ENCODE measurements around the gene CRY2. TPM values are rescaled to one million over a fixed set of nuclear protein-coding genes. Genes with fewer than 3 reads are reported as not detected.

The CRY2 gene
- total RNA-seq, 4 donors from 2014 or later = 36.4 to 85.9 (median 37.9) TPM

- peaks cover 0 to 7% of the 10 kb centered on the region in 2 donors for H3K36me3 ChIP-seq
- H3K27me3 ChIP-seq = peaks cover 27 to 30% (median 27%) of the 10 kb centered on the region in 3 donors
- ATAC-seq = no peak
- H3K4me1 ChIP-seq = peaks cover 18 to 20% of the 10 kb centered on the region in 2 donors
- intact Hi-C loops (cut with DNase I; ENCODE audit: low total_unique reads) = loop anchor here (2.0 to 5.0 kb wide), 2 partner anchors 58 to 1723 kb away; partner anchors contain the start of gene MTCH2
- in situ Hi-C loops (cut with MboI; ENCODE audit: low sequenced_read_pairs in 4 of 4) = loop anchor here in 2 of 4 donors (5.0 to 10.0 kb wide), 2 partner anchors 73 to 75 kb away; partner anchors contain the start of gene CRY2 (in 2 of the 2)
- no peak for DNase-seq
- no peak overlapping the region for H3K4me3 ChIP-seq
- TF ChIP-seq, protein P1, sequence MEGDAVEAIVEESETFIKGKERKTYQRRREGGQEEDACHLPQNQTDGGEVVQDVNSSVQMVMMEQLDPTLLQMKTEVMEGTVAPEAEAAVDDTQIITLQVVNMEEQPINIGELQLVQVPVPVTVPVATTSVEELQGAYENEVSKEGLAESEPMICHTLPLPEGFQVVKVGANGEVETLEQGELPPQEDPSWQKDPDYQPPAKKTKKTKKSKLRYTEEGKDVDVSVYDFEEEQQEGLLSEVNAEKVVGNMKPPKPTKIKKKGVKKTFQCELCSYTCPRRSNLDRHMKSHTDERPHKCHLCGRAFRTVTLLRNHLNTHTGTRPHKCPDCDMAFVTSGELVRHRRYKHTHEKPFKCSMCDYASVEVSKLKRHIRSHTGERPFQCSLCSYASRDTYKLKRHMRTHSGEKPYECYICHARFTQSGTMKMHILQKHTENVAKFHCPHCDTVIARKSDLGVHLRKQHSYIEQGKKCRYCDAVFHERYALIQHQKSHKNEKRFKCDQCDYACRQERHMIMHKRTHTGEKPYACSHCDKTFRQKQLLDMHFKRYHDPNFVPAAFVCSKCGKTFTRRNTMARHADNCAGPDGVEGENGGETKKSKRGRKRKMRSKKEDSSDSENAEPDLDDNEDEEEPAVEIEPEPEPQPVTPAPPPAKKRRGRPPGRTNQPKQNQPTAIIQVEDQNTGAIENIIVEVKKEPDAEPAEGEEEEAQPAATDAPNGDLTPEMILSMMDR (IDR thresholded peaks at IDR 0.05 in 4 of 5, conservative IDR thresholded peaks at IDR 0.05 in 1 of 5) = no peak
- no peak for TF ChIP-seq POLR2A (IDR thresholded peaks at IDR 0.05)
- H3K9me3 ChIP-seq = no peaks in the 10 kb centered on the region
- H3K27ac ChIP-seq = peak overlapping the region in 2 of 4 donors; percentile 13 to 20
These were observed 72.7 kb downstream of the CRY2 start for GRCh38 chr11:45919806-45920530.

DNA sequence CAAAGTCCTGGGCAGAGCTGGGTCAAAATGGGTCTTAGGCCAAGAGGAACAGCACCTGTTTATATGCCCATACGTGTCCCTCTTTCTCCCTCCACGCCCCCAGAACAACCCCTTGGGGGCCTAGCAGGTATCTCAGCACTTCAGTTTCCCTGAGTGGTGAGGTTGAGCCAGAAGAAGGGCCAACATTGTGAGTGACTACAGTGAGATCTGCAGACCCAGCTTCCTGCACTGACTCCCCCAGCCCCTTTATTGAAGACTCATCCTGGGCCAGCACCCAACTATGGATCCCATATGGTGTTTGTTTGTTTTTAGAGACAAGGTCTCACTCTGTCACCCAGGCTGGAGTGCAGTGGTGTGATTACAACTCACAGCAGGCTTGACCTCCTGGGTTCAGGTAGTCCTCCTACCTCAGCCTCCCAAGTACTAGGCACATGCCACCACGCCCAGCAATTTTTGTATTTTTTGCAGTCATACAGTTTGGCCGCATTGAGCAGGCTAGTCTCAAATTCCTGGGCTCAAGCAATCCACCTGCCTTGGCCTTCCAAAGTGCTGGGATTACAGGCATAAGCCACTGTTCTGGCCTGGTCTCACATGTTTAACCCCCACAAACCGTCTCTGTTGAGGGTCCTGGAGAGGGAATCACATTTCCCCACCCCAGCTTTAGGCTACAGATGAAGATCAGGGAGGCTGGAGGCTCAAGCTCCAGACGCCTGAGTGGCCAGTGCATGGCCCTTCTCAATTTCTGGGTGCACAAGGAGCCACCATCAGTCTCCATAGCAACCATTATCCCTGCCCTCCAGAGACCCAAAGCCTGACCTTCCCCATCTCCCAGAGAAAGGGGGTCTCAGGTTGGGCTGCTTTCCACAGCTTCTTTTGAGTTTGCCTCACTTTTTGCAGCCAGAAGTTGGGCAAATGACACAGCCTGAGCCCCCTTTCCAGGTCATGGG is 73.5 kb downstream of the CRY2 start:
- intact Hi-C loops (cut with DNase I; ENCODE audit: low total_unique reads) = no loop called here
- Histone ChIP-seq H3K36me3 (no peaks in the 10 kb centered on the region), H3K27me3 (peaks cover 27 to 34% (median 31%) of the 10 kb centered on the region in 3 donors), H3K4me1 (peaks cover 18 to 20% of the 10 kb centered on the region in 2 donors), H3K4me3 (no peak overlapping the region), H3K27ac (peak overlapping the region in 2 of 4 donors; percentile 13 to 20), H3K9me3 (no peaks in the 10 kb centered on the region)
- TF ChIP-seq POLR2A (IDR thresholded peaks at IDR 0.05) = no peak
- TF ChIP-seq, protein P1 (IDR thresholded peaks at IDR 0.05 in 4 of 5, conservative IDR thresholded peaks at IDR 0.05 in 1 of 5) = no peak
- in situ Hi-C loops (cut with MboI; ENCODE audit: low sequenced_read_pairs in 4 of 4) = no loop called here
- ATAC-seq (no peak), DNase-seq (no peak)

GRCh38 chr11:45921561-45922424 is 74.5 kb downstream of the CRY2 start:
- Histone ChIP-seq H3K27me3 (peaks cover 27 to 42% (median 33%) of the 10 kb centered on the region in 3 donors), H3K36me3 (no peaks in the 10 kb centered on the region), H3K27ac (no peak overlapping the region), H3K4me1 (peaks cover 12 to 13% of the 10 kb centered on the region in 2 donors), H3K4me3 (peak overlapping the region in 3 of 4 donors; percentile 25 to 44 (median 30)), H3K9me3 (no peaks in the 10 kb centered on the region)
- DNase-seq (peak in 1 of 2 donors; percentile 11), ATAC-seq (no peak)
- in situ Hi-C loops (cut with MboI; ENCODE audit: low sequenced_read_pairs in 4 of 4) (no loop called here), intact Hi-C loops (cut with DNase I; ENCODE audit: low total_unique reads) (no loop called here)
- TF ChIP-seq, protein P1 (IDR thresholded peaks at IDR 0.05 in 4 of 5, conservative IDR thresholded peaks at IDR 0.05 in 1 of 5) = no peak
- no peak for TF ChIP-seq POLR2A (IDR thresholded peaks at IDR 0.05)

All from gastrocnemius medialis (tissue), 4 donors.